SH-SY5Y (cell line): ENCODE results near the gene EXD3.

Experiments
- GATA2 ChIP-seq: IDR thresholded peaks from 2 replicates; pipeline ENCODE4 v1.6.1; 2011; ENCODE audit warnings: mild to moderate bottlenecking, low read depth, low read length
- GATA3 ChIP-seq: IDR thresholded peaks from 2 replicates; pipeline ENCODE4 v1.6.1; 2011; ENCODE audit warnings: low read depth, mild to moderate bottlenecking, low read length, moderate library complexity

Gene EXD3

GRCh38 chr9:137453643-137454081, 30.7 kb upstream of the EXD3 start:
- no peak for TF ChIP-seq GATA3
- TF ChIP-seq GATA2: no peak

DNA sequence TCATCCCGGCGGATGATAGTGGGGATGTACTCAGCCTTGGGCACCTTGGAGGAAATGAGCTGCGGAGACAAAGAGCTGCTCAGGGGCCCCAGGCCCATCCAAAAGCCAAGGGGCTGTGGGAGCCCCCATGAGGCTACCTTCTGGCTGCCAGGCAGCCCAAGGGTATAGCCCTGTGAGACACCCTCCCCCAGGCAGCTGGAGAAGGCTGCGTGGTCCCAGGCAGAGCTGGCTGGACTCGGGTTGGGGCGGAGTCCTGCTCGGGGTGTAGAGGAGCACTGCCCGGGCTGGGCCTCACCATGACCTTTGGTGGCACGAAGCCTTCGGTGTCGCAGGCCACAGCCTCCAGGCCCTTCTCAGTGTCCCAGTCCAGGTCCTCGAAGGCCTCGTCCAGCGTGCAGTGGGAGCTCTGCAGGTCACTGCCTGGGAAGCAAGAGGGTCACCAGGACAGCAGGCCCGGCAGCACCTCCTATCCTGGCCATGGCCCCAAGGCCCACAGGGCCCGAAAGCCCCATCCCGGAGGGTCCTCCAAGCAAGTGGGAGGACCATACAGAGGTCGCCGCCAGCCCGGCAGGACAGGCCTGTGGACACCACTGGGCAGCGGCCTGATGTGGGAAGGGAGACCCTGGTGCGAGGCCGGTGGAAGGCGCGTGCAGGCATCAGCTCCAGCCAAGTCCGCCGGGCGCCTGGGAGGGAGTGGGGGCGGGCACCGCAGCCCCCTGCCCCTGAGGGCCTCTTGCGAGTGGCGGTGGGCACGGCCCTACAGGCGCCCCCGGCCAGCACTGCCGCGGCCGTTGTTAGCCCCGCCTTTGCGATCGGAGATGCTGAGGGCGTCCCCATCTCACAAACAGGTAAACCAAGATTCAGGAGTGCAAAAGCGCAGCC, 30.0 kb upstream of the EXD3 start:
- TF ChIP-seq GATA2 (no peak), GATA3 (no peak)

DNA sequence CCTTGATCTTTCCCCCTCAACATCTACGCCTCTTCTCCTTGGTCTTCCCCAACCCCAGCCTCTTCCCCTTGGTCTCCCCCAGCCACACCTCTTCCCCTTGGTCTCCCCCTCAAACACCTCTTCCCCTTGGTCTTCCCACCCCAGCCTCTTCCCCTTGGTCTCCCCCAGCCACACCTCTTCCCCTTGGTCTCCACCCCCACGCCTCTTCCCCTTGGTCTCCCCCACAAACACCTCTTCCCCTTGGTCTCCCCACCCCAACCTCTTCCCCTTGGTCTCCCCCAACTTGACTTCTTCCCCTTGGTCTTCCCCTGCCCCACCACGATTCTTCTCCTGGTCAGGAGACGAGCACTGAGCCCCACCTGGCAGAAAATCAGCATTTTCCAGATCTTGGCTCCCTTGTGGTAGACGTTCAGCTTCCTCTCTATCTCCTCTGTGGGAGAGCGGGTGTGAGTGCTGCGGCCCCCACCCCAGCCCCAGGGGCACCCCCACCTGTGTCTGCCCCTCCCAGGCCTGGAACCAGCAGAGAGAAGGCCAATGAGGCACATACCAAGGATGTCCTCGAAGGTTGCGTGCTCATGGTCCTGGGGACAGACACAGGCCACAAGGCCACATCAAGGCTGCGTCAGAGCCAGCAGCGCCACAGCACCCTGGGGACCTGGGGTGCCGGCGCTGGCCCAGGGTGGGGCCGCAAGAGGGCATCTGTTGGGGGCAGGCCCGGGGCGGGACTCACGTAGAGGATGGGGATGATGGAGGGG, 29.2 kb upstream of the EXD3 start:
- TF ChIP-seq GATA2 (no peak), GATA3 (no peak)

- TF ChIP-seq GATA3: no peak
- no peak for TF ChIP-seq GATA2
These were observed 27.1 kb upstream of the EXD3 start for GRCh38 chr9:137449931-137450538.

- no peak for TF ChIP-seq GATA2
- TF ChIP-seq GATA3: no peak
These were observed 26.3 kb upstream of the EXD3 start for GRCh38 chr9:137449081-137449844.

- TF ChIP-seq GATA3 (no peak), GATA2 (no peak)
These were observed 25.6 kb upstream of the EXD3 start for GRCh38 chr9:137448602-137448962.

DNA sequence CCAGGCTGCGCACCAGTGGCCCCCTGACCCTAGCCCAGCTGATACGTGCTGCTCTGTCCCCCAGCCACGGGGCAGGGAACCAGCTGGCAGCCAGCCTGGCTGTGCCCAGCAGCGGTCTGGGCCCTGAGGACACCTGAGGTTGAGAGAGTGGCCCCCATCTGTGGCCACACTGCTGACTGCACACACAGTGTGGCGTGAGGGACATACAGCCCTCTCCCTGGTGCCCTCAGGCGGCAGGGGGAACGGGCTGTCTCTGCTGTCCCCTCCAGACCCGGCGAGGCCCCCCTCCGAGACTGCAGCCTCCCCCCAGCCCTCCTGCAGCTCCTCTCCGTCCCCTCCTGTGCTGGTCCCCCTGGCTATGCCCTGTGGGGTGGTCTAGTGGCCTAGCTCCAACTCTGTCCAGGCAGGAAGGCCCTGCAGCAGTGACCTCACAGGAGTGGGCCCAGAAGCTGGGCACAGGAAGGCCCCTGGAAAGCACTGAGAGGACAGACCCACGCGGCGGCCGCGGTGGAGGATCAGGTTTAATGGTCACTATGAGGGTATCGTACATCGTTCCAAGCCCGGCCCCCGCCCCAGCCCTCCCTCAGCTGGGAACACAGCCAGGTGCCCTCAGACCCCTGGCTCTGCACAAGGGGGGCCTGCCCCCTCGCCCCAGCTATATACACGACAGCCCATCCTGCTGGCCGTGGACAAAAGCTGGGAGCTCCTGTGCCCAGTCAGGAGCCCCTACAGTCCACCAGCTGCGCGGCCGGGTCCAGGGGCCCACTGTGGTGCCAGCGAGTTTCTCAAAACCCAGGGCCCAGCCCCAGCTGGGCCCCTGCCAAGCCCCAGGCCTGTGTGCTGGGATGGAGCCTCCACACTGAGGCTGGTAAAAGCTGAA, 25.0 kb upstream of the EXD3 start:
- no peak for TF ChIP-seq GATA2

DNA sequence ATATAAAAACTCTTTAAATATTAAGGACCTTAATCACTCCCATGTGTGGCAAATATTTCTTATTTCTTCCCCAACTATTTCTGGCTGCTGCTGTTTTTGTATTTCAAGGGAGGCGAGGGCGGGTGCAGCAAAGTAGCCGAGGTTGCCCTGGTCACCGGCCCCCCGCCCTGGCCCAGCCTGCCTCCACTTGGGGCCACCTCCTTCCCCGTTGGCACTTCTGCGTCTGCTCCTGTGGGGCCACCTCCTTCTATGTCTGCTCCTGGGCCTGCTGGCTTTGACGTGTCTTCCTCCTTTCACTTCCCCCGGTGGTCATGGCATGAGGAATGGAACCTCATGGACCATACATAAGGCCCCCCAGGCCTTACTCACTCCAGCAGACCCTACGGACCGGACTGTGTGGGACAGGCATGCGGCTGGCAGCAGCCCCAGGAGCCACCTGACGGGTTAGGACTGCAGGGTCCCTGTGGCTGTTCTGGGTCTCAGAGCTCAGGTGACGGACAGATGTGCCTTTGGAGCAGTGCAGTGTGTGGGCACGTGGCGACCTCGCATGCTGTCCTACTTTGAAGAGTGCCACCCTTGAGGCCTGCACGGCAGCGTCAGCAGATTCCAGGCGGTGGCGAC, 24.0 kb upstream of the EXD3 start:
- TF ChIP-seq GATA3: no peak

- no peak for TF ChIP-seq GATA3
- TF ChIP-seq GATA2: no peak
These were observed 23.0 kb upstream of the EXD3 start for GRCh38 chr9:137445930-137446431.

DNA sequence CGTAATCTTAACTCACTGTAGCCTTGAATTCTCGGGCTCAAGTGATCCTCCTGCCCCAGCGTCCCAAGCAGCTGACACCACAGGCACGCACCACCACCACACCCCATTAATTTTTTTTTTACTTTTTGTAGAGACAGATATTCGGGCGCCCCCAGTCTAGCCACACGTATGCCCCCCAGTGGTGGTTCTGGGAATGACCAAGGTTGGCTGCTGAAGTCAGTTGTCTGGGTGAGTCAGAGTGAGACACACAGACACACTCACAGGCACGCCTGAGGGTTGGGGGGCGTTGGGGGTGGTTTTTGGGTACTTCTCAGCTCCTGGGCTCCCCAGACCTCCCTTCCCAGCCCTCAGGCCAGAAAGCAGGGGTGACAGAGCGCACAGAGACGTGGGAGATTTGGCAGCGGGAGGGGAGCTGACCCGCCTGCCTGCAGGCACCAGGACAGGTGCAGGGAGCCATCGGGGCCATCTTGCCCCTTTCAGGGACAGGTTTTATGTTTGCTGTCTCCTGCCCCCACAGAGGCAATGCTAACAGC, 22.4 kb upstream of the EXD3 start:
- TF ChIP-seq GATA2 (no peak), GATA3 (no peak)

- TF ChIP-seq GATA2 (no peak), GATA3 (no peak)
These were observed 21.3 kb upstream of the EXD3 start for GRCh38 chr9:137444106-137444790.

GRCh38 chr9:137441935-137442321, 19.0 kb upstream of the EXD3 start:
- TF ChIP-seq GATA2 (no peak), GATA3 (no peak)
